ENCODE data around the gene MUCL3.
"Not testable (repeated sequence)": the region's sequence is repeated elsewhere in the genome, so short reads cannot be mapped to it uniquely, and the experiment has no call there.

The MUCL3 gene, protein sequence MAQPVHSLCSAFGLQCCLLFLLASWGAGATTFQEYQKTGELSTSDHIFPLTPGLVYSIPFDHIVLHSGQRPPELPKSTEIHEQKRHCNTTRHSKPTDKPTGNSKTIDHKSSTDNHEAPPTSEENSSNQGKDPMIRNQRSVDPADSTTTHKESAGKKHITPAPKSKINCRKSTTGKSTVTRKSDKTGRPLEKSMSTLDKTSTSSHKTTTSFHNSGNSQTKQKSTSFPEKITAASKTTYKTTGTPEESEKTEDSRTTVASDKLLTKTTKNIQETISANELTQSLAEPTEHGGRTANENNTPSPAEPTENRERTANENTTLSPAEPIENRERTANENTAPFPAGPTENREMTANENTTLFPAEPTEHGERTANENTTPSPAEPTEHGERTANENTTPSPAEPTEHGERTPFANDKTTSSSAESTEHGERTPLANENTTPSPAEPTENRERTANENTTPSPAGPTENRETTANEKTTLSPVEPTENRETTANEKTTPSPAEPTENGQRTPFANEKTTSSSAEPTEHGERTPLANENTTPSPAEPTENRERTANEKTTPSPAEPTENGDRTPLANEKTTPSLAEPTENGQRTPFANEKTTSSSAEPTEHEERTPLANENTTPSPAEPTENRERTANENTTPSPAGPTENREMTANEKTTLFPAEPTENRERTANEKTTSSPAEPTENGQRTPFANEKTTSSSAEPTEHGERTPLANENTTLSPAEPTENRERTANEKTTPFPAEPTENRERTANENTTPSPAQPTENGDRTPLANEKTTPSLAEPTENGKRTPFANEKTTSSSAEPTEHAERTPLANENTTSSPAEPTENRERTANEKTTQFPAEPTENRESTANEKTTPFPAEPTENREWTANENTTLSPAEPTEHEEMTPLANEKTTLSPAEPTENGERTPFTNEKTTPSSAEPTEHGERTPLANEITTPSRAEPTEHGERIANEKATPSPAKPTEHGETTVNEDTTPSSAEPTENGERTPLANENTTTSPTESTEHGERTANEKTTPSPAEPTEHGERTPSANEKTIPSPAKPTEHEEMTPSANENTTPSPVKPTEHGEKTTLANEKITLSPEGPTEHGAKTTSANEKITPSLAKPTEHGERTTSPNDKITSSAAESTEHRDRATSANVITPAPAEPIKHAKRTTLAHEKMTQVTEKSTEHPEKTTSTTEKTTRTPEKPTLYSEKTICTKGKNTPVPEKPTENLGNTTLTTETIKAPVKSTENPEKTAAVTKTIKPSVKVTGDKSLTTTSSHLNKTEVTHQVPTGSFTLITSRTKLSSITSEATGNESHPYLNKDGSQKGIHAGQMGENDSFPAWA (N-terminal part only)

DNA sequence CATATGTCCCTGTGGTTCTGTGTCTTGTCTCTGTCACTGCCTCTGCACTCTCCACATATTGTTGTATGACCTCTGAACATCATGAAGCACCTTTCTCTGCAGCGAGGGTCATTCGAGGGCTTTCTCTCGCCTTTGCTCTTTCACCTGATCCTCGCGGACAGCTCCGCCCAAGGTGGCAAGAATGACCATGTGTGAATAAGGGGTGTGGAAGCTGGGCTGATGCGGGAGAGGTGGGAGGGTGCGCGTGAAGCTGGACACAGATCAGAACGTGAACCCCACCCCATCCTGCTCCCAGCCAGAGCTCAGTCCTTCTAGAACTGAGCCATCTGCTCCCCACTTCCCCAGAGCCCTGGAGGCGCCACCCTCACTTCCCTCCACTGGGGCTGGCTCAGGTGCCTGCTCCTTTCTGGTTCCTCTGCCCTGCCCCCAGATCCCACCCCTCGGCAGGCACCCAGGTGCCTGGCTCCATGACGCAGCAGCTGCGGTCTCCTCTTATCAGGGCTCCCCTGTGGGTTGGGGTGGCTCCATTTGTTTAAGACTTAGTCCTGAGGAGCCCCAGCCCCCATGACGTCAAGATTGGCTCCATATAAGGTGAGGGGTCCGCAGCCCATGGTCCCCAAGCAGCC lies at the start of gene MUCL3:
MUCL3 (plus strand) TSS at position 613 of the 626 bp plus-strand sequence. CDS start 27 bp downstream, outside the sequence.
- no peak for DNase-seq

DNA sequence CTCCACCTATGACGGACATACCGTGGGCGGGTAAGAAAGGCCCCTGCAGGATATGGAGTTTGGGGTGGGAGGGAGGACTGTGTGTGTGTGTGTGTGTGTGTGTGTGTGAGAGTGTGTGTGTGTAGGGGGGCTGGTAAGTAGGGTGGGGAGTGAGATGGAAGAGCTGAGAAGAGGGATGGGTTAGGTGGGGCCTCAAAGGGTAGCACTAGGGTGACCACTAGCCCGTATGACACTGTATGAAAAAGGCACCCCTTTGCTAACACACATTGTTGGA lies 49.4 kb upstream of the MUCL3 start:
- no peak for DNase-seq

DNA sequence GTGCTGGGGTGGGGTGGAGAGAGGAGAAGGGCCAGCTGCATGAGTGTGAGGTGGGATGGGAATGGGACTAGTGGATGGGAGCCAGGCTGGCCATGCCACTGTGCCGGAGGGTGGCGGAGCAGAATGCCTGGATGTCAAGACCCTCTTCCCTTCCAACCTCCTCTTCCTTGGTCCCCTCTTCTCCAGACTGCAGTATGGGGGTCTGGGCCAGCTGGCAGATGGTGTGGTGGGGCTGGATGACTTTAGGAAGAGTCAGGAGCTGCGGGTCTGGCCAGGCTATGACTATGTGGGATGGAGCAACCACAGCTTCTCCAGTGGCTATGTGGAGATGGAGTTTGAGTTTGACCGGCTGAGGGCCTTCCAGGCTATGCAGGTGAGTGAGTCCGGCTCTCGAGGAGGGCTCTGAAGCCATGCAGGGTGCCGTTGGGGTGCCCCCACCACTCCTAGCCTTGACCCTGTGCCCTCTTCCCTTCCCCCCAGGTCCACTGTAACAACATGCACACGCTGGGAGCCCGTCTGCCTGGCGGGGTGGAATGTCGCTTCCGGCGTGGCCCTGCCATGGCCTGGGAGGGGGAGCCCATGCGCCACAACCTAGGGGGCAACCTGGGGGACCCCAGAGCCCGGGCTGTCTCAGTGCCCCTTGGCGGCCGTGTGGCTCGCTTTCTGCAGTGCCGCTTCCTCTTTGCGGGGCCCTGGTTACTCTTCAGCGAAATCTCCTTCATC lies 48.8 kb upstream of the MUCL3 start:
- DNase-seq = no peak

DNA sequence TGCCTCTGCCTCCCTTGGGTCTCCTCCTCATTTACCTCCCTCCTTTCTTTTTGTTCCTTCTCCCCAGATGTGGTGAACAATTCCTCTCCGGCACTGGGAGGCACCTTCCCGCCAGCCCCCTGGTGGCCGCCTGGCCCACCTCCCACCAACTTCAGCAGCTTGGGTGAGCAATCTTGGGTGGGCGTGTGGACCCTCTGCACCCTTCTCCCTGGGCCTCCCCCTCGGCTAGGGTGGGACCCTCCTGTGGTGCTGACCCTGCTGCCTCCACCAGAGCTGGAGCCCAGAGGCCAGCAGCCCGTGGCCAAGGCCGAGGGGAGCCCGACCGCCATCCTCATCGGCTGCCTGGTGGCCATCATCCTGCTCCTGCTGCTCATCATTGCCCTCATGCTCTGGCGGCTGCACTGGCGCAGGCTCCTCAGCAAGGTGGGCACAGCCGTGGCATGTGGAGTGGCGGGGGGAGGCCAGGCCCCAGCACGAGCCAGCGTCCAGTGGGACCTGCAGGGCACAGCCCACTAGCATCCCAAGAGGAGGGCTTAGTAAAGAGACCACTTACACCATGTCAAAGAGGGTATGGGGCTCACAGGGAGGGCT lies 47.7 kb upstream of the MUCL3 start:
- DNase-seq = no peak

DNA sequence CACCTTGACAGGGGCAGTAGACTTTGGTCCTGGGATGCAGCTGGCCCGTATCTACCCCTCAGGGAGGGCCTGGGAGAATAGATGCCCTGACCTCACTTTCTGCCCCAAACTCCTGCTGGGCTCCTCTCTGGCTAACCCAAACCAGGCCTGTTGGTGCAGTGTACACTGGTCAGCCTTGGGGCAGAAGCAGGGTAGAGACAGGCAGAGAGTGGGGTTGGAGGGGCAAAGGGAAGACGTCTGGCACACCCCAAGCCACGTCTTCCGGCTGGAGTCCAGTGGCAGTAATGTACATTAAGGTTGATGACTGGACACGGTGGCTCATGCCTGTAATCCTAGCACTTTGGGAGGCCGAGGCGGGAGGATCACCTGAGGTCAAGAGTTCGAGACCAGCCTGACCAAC lies 47.1 kb upstream of the MUCL3 start:
- DNase-seq = no peak

DNA sequence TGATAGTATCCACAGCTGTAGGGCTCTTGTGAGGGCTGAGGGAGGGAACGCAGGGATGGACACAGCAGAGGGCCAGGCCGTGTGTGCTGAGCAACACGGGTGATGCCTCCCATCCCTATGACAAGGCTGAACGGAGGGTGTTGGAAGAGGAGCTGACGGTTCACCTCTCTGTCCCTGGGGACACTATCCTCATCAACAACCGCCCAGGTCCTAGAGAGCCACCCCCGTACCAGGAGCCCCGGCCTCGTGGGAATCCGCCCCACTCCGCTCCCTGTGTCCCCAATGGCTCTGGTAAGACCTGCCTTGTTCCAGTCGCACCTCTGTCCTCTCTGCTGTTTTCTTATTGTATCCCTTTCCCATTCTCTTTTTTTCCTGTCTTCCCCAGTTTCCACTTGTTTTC lies 46.4 kb upstream of the MUCL3 start:
- DNase-seq = no peak

DNA sequence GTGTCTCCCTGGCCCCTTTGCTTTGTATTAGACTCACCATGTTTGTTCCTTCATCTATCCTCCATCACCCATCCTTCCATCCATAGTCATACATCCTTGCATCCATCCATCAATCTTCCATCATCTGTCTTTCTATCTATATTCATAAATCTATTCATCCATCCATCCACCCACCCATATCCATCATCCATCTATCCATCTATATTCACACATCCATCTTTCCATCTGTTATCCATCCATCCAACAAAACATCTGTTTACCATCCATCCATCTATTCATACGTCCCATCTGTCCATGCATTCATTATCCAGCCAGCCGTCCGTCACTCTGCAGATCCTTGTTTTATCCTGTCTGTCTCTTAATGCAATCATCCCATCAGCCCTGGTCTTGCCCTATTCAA lies 45.8 kb upstream of the MUCL3 start:
- no peak for DNase-seq

DNA sequence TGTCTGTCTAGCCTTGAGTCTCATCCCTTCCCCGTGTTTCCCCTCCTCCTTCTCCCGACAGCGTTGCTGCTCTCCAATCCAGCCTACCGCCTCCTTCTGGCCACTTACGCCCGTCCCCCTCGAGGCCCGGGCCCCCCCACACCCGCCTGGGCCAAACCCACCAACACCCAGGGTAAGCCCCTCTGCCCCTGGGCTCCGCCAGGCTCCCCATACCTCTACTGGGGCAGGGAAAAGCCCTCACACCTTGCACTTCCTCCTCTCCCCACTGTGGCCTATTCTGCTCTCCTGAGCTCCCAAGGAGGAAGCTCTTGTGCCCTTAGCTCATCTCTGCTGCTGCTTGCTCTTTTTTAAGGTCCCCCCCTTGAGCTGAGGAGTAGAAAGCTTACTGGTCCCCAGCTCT lies 45.4 kb upstream of the MUCL3 start:
- DNase-seq = no peak

DNA sequence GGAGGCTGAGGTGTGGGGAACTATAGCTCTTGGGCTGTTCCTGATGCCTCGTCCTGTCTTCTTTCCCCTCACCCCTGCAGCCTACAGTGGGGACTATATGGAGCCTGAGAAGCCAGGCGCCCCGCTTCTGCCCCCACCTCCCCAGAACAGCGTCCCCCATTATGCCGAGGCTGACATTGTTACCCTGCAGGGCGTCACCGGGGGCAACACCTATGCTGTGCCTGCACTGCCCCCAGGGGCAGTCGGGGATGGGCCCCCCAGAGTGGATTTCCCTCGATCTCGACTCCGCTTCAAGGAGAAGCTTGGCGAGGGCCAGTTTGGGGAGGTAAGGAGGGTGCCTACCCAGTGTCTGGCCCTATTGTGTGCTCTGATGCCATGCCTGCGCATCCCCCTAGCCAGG lies 44.2 kb upstream of the MUCL3 start:
- DNase-seq = no peak

DNA sequence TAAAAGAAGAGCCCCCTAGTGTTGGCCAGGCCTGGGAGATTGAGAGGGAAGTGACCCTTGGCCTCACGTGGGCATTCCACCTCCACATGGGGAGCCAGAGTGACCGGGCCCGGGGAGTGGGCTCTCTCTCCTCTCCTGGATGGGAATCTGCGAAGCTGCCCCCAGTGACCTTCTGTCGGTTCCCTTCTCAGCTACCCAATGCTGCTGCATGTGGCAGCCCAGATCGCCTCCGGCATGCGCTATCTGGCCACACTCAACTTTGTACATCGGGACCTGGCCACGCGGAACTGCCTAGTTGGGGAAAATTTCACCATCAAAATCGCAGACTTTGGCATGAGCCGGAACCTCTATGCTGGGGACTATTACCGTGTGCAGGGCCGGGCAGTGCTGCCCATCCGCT lies 42.9 kb upstream of the MUCL3 start:
- DNase-seq = no peak

DNA sequence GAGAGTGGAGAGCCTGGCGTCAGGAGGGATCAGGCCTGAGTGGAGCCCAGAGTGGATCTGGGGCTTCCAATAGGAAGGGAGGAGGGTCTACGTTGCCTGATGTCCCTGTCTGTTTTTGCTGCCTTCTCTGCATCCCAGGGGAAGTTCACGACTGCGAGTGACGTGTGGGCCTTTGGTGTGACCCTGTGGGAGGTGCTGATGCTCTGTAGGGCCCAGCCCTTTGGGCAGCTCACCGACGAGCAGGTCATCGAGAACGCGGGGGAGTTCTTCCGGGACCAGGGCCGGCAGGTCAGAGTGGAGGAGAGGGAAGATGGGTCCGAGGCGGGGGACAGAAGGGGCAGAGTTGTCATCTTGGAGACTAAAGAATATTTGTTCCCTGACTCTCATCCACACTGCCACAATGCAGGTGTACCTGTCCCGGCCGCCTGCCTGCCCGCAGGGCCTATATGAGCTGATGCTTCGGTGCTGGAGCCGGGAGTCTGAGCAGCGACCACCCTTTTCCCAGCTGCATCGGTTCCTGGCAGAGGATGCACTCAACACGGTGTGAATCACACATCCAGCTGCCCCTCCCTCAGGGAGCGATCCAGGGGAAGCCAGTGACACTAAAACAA lies 41.9 kb upstream of the MUCL3 start:
- no peak for DNase-seq

DNA sequence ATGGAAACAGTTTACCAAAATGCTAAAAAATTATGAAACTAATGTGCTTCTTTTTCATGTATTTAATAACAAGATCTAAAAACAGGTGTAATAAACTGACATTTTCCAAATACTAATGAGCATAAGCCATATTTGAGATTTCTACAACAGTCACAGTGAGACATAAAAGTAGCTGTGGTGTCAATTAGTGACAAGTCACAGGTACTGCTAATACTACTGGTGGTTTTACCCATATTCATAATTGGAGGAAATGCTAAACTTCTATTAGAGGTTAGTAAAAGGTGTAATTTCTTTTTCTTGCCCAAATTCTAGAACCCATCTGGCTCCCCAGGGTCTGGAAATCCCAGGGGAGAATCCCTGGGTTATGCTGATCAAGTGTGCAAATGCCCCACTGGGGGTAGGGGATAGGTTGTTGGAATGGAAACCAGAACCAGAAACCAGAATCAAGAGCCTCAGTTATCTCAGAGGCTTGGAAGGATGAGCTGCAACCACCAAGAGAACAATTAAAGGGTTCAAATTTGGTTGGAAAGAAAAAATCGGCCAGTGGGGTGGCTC lies 39.8 kb upstream of the MUCL3 start:
- DNase-seq = no peak

DNA sequence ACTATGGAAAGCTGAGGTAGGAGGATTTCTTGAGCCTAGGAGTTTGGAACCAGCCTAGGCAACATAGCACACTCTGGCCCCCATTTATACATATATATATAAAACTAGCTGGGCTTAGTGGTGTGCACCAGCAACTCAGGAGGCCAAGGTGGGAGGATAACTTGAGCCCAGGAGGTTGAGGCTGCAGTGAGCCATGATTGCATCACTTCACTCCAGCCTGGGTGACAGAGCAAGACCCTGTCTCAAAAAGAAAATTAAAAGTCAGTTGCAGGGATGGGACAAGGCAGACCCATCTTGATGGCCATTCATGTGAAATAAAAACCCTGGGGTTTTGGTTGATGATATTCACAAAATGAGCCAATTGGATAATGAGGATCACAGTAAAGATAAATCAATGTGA lies 39.3 kb upstream of the MUCL3 start:
- DNase-seq = no peak

DNA sequence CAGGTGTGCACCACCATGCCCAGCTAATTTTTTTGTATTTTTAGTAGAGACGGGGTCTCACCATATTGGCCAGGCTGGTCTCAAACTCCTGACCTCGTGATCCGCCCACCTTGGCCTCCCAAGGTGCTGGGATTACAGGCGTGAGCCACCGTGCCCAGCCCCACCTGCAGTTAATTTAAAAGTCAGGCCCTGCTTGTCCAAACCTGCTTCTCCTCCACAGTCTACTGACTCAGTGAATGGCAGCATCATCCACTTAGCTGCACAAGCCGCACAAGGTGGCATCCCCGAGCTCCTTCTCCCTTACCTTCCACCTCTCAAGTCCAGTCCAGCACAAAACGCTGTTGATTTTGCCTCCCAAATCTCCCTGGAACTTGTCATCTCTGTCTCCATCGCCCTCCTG lies 38.6 kb upstream of the MUCL3 start:
- DNase-seq = not testable (repeated sequence)

DNA sequence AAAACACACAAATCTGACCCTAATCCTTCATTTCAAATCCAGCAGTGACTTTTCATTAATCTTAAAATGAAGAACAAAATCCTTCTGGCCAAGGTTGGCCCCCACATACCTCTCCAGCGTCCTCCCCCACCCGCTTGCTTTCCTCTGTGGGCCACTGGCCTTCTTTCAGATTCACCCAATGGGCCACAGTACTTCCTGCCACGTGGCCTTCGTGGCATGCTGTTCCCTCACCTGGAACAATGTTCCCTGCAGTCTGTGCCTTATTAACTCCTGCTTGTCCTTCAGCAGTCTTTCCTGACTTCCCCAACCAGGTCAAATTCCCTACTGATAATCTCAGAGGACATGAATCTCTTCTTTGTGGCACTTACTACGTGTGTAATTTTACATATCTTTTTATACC lies 38.1 kb upstream of the MUCL3 start:
- no peak for DNase-seq

DNA sequence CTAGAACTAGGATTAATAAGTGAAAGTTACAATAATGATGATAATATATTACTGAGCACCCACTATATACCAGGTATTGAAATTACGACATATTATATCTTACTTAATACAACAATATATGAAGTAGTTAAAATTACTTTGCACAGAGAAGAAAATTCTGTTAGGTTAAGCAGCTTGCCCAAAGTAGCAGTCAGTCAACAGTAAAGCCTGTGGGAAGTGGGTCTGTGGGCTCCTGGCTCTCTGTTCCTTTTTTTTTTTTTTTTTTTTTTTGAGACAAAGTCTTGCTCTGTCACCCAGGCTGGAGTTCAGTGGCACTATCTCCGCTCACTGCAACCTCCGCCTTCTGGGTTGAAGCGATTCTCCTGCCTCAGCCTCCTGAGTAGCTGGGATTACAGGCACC lies 37.5 kb upstream of the MUCL3 start:
- DNase-seq = no peak

DNA sequence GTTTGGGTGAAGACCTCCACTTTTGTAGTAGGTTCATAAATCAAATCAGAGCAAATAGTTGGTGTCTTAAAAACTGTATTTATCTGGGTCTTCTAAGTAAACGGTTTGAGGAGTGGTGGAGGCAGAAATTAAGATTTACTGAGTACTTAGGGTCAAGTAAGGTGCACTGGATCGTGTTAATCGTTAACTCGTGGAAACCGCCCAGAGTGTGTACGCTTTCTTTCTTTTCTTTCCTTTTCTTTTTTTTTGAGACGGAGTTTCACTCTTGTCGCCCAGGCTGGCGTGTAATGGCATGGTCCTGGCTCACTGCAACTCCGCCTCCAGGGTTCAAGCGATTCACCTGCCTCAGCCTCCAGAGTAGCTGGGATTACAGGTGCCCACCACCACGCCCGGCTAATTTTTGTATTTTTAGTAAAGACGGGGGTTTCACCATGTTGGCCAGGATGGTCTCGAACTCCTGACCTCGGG lies 33.4 kb upstream of the MUCL3 start:
- DNase-seq = not testable (repeated sequence)

DNA sequence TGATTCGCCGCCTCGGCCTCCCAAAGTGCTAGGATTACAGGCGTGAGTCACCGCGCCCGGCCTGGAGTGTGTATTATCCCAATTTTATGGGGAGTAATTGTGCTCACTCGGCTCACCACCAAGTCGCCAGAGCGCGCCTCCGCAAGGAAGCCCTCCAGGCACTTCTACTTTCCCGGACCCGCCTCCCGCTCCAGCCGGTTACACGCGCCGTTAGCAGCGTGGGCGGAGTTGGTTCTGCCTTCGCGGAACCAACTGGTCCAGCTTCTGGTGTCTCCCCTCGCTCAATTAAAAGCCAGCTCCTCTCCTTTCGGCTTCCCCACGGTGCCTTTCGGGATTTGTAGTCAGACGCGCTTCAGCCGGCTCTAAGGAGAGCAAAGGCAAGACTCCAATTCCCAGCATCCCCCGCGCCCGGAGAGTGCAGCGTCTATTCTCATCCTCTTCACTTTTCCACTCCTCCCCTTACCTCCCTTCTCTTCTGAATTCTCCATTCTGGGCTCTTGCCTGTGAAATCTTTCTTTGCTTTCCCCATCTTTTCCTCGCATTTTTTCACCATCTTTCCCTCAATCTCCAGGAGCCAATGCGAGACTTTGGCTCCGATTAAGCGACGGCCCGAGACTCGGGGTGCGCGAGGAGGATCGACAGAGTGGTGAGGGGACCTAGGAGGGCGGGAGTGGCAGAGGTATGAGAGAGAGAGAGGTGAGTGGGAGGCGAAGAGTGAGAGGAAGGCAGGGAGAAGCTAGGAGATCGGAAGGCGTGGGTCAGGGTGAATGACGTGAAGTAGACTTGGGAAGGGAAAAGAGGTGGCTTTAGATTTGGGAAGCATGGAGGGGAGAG lies 32.8 kb upstream of the MUCL3 start, which contains the start of gene GTF2H4:
GTF2H4 (plus strand) TSS at position 450 of the 834 bp plus-strand sequence.
- peak; percentile 97 for DNase-seq

DNA sequence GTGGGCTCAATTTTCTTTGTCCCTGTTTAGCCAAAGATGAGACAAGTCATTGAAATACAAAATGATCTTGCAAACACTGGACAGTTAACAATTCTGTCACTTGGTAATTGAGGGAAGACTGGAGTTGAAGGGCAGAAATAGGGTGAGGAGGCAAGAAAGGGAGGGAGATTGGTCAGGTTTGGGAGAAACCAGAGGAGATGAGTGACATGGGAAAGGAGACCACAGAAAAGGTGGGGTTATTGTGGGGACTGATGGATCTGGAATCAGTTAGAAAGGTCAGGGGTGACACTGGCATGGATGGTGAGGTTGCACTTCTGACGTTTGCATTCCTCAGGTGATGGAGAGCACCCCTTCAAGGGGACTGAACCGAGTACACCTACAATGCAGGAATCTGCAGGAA lies 32.1 kb upstream of the MUCL3 start:
- no peak for DNase-seq

DNA sequence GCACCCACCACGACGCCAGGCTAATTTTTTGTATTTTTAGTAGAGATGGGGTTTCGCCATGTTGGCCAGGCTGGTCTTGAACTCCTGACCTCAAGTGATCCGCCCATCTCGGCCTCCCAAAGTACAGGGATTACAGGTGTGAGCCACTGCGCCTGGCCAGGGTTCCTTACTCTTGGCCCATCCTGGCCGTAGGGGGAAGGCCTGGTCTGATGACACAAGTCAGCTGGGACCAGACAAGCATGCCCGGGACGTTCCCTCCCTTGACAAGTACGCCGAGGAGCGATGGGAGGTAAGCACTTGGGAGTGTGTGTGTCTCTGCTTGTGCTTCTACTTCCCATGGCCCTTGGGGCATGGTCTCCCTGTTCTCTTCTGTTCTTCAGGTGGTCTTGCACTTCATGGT lies 30.3 kb upstream of the MUCL3 start:
- not testable (repeated sequence) for DNase-seq

Data from stimulated activated CD4-positive, alpha-beta T cell treated with anti-CD3 and anti-CD28 coated beads, Interleukin-15, amount 100 ng/mL, for 24 hours (primary cell).